Osteocyte (in vitro differentiated cells): Measurements from ENCODE around the gene OAF. TPM values are rescaled to one million over a fixed set of nuclear protein-coding genes. Genes with fewer than 3 reads are reported as not detected.

Experiments used
- DNase-seq: peaks from one replicate; pipeline ENCODE4 v3.0.0; 2021; ENCODE audit warnings: mixed read lengths; ENCODE audit not compliant: unreplicated experiment; ENCODE audit errors: extremely low spot score
- H3K27ac Mint-ChIP-seq: one replicate; pipeline ENCODE4 v1.8.0; 2021; ENCODE audit warnings: mild to moderate bottlenecking, mixed read lengths; ENCODE audit not compliant: unreplicated experiment
- H3K27me3 Mint-ChIP-seq: one replicate; pipeline ENCODE4 v1.8.0; 2021; ENCODE audit warnings: mixed read lengths; ENCODE audit not compliant: unreplicated experiment
- H3K36me3 Mint-ChIP-seq: one replicate; pipeline ENCODE4 v1.8.0; 2021; ENCODE audit warnings: mixed read lengths; ENCODE audit not compliant: unreplicated experiment
- H3K4me1 Mint-ChIP-seq: one replicate; pipeline ENCODE4 v1.8.0; 2021; ENCODE audit warnings: mixed read lengths; ENCODE audit not compliant: unreplicated experiment
- H3K4me3 Mint-ChIP-seq: one replicate; pipeline ENCODE4 v1.8.0; 2021; ENCODE audit warnings: mild to moderate bottlenecking, moderate library complexity, mixed read lengths; ENCODE audit not compliant: unreplicated experiment
- H3K9me3 Mint-ChIP-seq: one replicate; pipeline ENCODE4 v1.8.0; 2021; ENCODE audit warnings: mixed read lengths; ENCODE audit not compliant: unreplicated experiment
- CTCF ChIP-seq: fragments of 200-600 bp; sonication (generic); IDR thresholded peaks from 2 replicates; pipeline ENCODE4 v1.5.0; 2021; ENCODE audit warnings: antibody characterized with exemption, mild to moderate bottlenecking, moderate library complexity
- total RNA-seq: library from RNA; stranded (reverse); gene quantifications from 2 replicates; pipeline ENCODE4 v1.2.1, GENCODE V29; 2021

OAF gene
- total RNA-seq, 1 donor from 2014 or later = 10.2 TPM

GRCh38 chr11:120180551-120181232 lies 30.1 kb upstream of the OAF start:
- H3K4me3 Mint-ChIP-seq = no peak overlapping the region

GRCh38 chr11:120181376-120181975 lies 29.4 kb upstream of the OAF start:
- H3K4me3 Mint-ChIP-seq = no peak overlapping the region
- H3K27ac Mint-ChIP-seq = no peak overlapping the region
- peaks cover 25% of the 10 kb centered on the region for H3K27me3 Mint-ChIP-seq
- H3K9me3 Mint-ChIP-seq = no peaks in the 10 kb centered on the region
- H3K36me3 Mint-ChIP-seq = no peaks in the 10 kb centered on the region
- H3K4me1 Mint-ChIP-seq = peaks cover 13% of the 10 kb centered on the region
- TF ChIP-seq CTCF = no peak
- DNase-seq = peak; percentile 60

More at GRCh38 chr11:120180551-120181232, 30.1 kb upstream of the OAF start:
- no peak overlapping the region for H3K27ac Mint-ChIP-seq
- peaks cover 29% of the 10 kb centered on the region for H3K27me3 Mint-ChIP-seq
- peaks cover 8% of the 10 kb centered on the region for H3K4me1 Mint-ChIP-seq
- H3K9me3 Mint-ChIP-seq = no peaks in the 10 kb centered on the region
- H3K36me3 Mint-ChIP-seq = no peaks in the 10 kb centered on the region
- TF ChIP-seq CTCF = no peak
- peak; percentile 79 for DNase-seq

DNA sequence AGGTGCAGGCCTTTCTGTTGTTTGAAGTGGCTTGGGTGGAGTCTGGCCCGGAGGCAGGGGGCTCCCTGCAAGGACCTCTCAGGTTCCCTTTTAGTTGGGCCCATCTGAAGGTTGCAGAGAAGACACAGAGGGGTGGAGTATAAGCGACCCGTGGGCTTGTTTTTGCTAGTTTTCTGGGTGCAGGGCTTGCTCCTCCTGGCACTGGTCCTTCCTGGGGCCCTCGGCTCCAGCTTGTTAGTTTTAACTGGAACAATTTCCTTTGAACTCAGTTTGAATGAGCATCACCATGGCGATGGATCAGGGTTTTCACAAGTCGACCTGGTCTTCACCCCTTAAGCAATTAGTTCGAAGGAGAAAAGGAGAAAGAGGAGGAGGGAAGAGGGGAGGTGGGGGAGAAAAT lies 28.5 kb upstream of the OAF start:
- DNase-seq = peak; percentile 25
- TF ChIP-seq CTCF = no peak
- H3K27ac Mint-ChIP-seq = no peak overlapping the region
- no peak overlapping the region for H3K4me3 Mint-ChIP-seq
- H3K36me3 Mint-ChIP-seq = no peaks in the 10 kb centered on the region
- H3K4me1 Mint-ChIP-seq = peaks cover 22% of the 10 kb centered on the region
- H3K27me3 Mint-ChIP-seq = peaks cover 19% of the 10 kb centered on the region
- no peaks in the 10 kb centered on the region for H3K9me3 Mint-ChIP-seq

- Mint-ChIP-seq H3K4me1 (peaks cover 28% of the 10 kb centered on the region), H3K36me3 (no peaks in the 10 kb centered on the region), H3K4me3 (no peak overlapping the region), H3K27ac (no peak overlapping the region), H3K27me3 (peaks cover 19% of the 10 kb centered on the region), H3K9me3 (no peaks in the 10 kb centered on the region)
- TF ChIP-seq CTCF = peak; percentile 26
- DNase-seq = peak; percentile 57
These were observed 27.9 kb upstream of the OAF start for GRCh38 chr11:120182790-120183491.

GRCh38 chr11:120183701-120184141 lies 27.1 kb upstream of the OAF start:
- no peak for TF ChIP-seq CTCF
- Mint-ChIP-seq H3K4me1 (peaks cover 29% of the 10 kb centered on the region), H3K9me3 (no peaks in the 10 kb centered on the region), H3K36me3 (no peaks in the 10 kb centered on the region), H3K4me3 (no peak overlapping the region), H3K27me3 (peaks cover 20% of the 10 kb centered on the region), H3K27ac (no peak overlapping the region)
- DNase-seq = peak; percentile 69
